Activated gamma-delta T cell (primary cell): ENCODE measurements around the gene NAT9.
A peak's percentile ranks its signal among the peaks of the same experiment; 100 is the strongest.

Source experiments
- DNase-seq: peaks from one replicate; lab custom pipeline; 2025; lab: John Stamatoyannopoulos, UW

NAT9 gene

DNA sequence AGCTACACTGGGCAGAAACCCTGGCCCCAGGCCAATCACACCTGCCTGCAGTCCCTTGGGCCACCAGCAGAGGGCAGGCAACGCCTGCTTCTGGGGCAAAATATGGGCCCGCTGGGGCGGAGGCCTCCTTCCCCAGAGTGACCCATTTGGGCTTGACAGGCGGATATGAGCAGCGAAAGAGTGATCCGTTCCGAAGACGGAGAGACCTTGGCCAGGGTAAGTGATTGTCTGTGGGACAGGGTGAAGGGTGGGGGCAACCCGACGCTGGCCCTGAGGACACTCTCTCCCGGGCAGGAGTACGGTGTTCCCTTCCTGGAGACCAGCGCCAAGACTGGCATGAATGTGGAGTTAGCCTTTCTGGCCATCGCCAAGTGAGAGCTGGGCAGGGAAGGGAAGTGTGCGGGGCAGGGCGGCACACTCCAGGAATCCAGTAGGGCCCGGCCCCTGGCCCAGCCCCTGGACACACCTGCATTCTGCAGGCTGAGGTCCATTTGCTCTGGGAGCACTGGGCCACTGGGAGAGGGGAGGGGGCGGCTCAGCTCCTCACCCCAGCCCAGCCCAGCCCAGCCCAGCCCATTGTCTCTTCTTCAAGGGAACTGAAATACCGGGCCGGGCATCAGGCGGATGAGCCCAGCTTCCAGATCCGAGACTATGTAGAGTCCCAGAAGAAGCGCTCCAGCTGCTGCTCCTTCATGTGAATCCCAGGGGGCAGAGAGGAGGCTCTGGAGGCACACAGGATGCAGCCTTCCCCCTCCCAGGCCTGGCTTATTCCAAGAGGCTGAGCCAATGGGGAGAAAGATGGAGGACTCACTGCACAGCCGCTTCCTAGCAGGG, 31.2 kb downstream of the NAT9 start:
- DNase-seq, result peak; percentile 63

GRCh38 chr17:74744349-74744713, 31.8 kb downstream of the NAT9 start:
- no peak for DNase-seq

DNA sequence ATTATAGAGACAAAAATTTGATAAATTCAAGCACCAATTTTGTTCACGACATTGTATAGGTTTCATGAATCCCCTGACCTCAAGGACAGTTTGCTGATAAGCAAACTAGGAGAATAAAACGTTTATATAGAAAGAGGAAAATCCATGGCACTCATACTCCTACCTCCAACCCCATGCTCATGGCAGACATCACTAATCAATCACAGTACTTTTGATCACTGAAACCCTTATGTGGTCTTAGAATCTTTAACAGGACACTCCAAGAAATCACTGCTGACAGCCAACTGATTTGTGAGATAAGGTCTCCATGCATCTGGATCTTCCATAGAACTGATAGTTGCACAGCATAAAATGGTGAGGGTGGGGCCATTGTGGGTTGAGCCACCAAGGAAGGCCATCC, 32.4 kb downstream of the NAT9 start:
- no peak for DNase-seq

DNA sequence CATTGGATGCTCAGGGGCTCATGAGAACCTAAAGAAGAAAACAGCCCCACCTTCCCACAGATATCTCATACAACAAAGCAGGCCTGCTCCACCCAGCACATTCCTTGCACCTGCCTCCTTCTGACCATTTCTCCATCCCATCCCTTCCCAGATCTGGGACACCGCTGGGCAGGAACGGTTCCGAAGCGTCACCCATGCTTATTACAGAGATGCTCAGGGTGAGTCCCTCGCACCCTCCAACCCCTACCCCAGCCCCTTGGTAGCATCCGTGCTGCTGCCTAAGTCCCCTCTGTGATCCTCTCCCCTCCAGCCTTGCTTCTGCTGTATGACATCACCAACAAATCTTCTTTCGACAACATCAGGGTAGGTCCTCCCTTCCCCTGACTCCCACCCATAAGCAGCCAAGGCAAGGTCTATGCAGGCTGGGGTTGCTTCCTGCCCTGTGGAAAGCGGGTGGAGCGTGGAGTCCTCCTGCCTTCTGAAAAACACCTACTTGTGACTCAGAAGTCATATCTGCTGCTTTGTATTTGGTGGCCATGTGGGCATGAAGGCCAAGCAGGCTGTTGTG, 33.1 kb downstream of the NAT9 start:
- DNase-seq, result no peak

- DNase-seq, result no peak
Measured at GRCh38 chr17:74742153-74742515, 34.0 kb downstream of the NAT9 start.

- no peak for DNase-seq
Measured at GRCh38 chr17:74740641-74741387, 35.3 kb downstream of the NAT9 start.

DNA sequence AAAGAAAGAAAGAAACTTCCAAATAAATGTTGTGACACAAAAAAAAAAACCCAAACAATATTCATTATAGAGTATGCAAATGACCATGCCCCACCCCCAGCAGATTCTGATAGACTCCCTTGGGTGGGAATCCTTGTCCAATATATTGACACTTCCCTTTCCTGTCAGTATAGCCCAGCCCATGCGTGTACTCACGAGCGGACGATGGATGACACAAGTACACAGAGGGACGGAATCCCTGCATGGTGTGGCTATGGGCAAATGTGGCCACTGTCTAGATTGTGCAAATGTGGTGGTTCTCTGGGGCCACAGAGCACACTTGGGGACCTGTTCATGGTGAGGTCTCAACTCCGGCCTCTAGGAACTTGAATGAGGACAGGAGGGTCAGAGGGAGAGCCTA, 36.0 kb downstream of the NAT9 start:
- no peak for DNase-seq

GRCh38 chr17:74739227-74739831, 36.8 kb downstream of the NAT9 start:
- DNase-seq, result no peak

DNA sequence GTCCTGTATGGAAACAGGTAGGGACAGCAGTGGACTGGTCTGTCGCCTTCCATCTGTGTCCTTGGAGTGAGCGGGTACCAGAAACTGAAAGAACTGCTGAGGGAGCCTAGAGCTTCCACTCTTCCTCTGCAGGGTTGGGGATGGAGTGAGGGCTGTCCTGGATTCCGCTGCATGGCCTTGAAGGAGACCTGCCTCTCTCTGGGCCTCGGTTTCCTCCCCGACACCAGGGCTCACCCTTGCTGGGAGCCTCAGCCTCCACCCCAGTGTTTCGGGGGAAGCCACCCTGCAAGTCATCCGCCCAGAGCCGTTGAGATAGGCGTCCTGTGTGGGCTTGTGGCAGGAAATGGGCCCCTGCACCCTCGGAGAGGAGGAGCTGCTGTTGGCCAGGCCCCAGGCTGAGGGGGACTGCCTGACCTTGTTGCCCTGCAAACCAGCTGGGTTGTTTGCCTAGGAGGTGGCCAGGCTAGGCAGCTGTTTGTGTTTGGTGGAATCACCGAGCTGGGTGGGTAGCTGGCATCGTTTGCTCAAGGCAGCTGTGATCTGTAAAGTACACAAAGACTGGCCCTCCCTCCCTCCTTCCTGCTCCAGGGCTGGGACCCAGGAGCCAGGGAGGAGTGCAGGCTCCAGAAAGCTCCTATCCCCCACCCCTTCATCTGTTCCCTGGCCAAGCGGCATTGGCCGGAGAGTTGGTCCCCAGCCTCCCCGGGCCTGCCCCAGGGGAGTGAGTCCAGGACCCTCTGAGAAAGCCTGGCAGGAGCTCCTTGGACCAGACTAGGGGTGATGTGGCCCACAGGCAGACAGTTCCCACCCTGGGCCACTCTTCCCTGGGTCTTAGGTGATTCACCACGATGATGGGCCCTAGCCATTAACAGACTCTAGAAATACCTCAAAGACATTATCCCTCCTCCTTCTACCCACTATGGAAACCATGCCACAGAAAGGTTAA, 37.8 kb downstream of the NAT9 start:
- DNase-seq, result peak; percentile 59

GRCh38 chr17:74737299-74738050, 38.7 kb downstream of the NAT9 start:
- no peak for DNase-seq

DNA sequence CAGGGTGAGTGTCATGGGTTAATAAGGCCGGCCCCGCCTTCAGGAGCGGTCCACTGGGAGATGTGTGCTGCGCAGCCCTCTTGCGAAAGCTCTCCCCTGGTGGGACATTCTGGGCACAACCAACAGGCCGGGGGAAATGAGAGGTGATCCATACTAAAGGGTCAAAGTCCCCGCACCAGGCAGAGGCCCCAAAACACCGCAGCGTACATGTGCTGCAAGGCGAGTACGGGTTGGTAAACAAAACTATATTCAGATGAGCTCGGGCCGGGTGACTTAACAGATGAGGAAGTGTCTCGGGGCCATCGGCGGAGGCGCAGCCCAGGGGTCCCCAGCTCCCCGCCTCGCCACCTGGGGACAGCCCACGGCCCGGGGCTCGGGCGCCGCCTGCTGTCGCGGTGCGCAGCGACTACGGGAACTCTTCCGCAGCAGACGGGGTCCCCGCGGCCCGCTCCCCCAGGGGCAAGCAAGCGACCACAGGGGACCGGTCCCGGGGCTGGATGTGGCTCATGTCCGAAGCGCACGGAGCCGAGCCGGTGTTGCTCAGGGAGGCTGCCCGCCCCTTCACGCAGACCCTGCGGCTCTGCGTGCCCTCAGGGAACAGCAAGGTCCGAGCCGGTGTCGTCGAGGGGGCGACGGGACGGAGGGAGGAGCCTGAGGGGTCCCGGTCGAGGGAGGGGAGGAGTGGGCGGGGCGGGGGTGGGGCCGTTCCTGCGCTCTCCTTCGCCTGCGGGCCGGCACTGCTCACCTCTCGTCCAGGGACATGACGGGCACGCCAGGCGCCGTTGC, 39.4 kb downstream of the NAT9 start, which contains the start of gene RAB37:
RAB37 (plus strand) TSS at position 744 of the 786 bp plus-strand sequence; CDS start at position 761, 17 bp downstream.
- no peak for DNase-seq

DNA sequence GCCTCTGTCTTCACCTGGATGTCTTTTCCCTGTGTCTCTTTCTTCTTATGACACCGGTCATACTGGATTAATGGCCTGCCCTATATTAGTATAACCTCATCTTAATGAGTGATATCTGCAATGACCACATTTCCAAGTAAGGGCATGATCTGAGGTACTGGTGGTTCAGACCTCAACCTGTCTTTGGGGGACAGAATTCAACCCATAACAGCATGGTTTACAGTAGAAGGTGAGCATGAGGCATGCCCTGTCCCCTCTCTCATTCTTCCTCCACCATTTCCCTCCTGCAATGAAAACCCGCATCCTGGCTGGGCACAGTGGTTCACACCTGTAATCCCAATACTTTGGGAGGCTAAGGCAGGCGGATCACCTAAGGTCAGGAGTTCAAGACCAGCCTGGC, 41.9 kb downstream of the NAT9 start:
- DNase-seq, result no peak

- DNase-seq, result no peak
Measured at GRCh38 chr17:74733365-74734122, 42.6 kb downstream of the NAT9 start.

DNA sequence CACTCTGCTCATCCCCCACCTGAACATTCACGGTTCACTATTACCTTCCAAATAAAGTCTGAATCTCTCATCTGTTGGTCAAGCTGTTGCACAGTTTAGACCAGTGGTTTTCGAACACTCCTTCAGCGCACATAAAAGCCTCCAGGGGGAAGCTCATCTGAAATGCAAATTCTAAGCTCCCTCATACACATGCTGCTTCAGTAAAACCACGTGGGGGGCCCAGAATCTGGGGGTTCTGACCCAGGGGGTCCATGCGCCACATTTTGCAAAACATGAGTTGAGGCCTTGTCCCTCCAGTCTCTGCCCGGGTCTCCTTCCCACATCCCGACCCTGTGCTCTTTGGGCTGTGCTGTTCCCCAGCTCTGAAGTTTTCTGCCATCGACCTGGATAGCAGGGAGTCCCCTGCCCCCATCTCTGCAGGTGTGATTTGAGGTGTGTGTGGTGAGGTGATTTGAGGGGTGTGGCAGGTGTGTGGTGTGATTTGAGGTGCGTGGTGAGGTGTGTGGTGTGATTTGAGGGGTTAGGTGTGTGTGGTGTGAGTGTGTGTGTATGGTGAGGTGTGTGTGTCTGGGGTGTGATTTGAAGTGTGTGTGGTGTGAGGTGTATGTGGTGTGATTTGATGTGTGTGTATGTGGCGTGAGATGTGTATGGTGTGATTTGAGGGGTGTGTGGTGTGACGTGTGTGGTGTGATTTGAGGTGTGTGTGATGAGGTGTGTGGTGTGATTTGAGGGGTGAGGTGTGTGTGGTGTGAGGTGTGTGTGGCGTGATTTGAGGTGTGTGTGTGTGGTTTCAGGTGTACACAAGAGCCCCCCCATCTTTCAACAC, 43.9 kb downstream of the NAT9 start:
- DNase-seq, result no peak

DNA sequence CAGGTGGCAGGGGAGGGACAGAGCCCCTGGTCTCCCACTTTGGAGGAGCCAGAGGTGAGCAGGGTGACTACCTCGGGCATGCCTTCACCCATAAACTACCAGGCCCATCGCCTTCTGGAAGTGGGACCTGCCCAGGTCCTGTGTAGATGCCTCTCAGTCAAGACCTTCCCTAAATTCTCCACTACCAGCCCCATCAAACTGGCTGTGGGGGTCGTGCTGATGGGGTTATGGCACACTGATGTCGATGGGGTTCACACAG, 44.9 kb downstream of the NAT9 start:
- no peak for DNase-seq

- DNase-seq, result peak; percentile 47
Measured at GRCh38 chr17:74730491-74731346, 45.4 kb downstream of the NAT9 start.

GRCh38 chr17:74729866-74730265, 46.3 kb downstream of the NAT9 start:
- no peak for DNase-seq

DNA sequence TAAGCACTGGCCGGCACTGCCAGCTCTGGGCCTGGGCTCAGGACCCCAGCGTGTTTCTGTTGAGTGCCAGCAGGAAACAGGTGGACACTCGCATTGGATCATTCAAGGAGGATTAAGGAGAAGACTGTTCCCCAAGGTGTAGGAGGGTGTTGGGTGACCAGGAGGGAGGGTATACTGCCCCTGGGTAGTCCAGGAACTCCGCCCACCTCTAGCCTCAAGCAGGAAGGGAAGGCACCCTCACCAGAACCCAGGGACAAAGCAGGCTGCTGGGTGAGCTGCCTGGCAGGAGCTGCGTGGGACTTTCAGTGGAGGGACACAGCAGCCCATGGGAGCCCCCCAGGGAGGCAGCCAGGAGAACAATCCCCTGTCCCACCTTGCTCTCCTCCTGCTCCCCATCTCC, 46.8 kb downstream of the NAT9 start:
- DNase-seq, result no peak
